NCI-H2107 treated with DMSO at 0.1 percent for 48 hours (cell line): ENCODE results near the gene GPR146.
"Not testable (repeated sequence)": the region's sequence is repeated elsewhere in the genome, so short reads cannot be mapped to it uniquely, and the experiment has no call there.

ENCODE experiments used
- DNase-seq: peaks from one replicate; lab custom pipeline; 2025; ENCODE audit not compliant: unreplicated experiment; lab: John Stamatoyannopoulos, UW

The GPR146 gene

GRCh38 chr7:1044189-1045068 lies at the start of gene GPR146:
TSS of gene GPR146 (plus strand) at chr7:1044546. CDS start at chr7:1057516, 12,970 bp downstream.
- DNase-seq, result peak; percentile 94

GRCh38 chr7:994592-995308 lies 49.6 kb upstream of the GPR146 start:
- no peak for DNase-seq

- no peak for DNase-seq
Measured at GRCh38 chr7:995571-995970, 48.8 kb upstream of the GPR146 start.

GRCh38 chr7:996079-996872 lies 48.1 kb upstream of the GPR146 start:
- DNase-seq, result no peak

GRCh38 chr7:997404-998395 lies 46.6 kb upstream of the GPR146 start:
- DNase-seq, result no peak

GRCh38 chr7:999149-999879 lies 45.0 kb upstream of the GPR146 start:
- no peak for DNase-seq

- DNase-seq, result no peak
Measured at GRCh38 chr7:999941-1000935, 44.1 kb upstream of the GPR146 start.

- not testable (repeated sequence) for DNase-seq
Measured at GRCh38 chr7:1001069-1001770, 43.1 kb upstream of the GPR146 start.

- DNase-seq, result not testable (repeated sequence)
Measured at GRCh38 chr7:1002026-1002425, 42.3 kb upstream of the GPR146 start.

- DNase-seq, result not testable (repeated sequence)
Measured at GRCh38 chr7:1002445-1002844, 41.9 kb upstream of the GPR146 start.

- no peak for DNase-seq
Measured at GRCh38 chr7:1004018-1004852, 40.1 kb upstream of the GPR146 start.

- DNase-seq, result no peak
Measured at GRCh38 chr7:1005303-1005702, 39.0 kb upstream of the GPR146 start.

- DNase-seq, result no peak
Measured at GRCh38 chr7:1007901-1008300, 36.4 kb upstream of the GPR146 start.

- no peak for DNase-seq
Measured at GRCh38 chr7:1008733-1009363, 35.5 kb upstream of the GPR146 start.

GRCh38 chr7:1009747-1010146 lies 34.6 kb upstream of the GPR146 start:
- DNase-seq, result no peak

- DNase-seq, result no peak
Measured at GRCh38 chr7:1010226-1010625, 34.1 kb upstream of the GPR146 start.
